ENCODE data around the gene PRRG3.
A peak's percentile ranks its signal among the peaks of the same experiment; 100 is the strongest.
"Not testable (repeated sequence)": the region's sequence is repeated elsewhere in the genome, so short reads cannot be mapped to it uniquely, and the experiment has no call there.

PRRG3 gene

DNA sequence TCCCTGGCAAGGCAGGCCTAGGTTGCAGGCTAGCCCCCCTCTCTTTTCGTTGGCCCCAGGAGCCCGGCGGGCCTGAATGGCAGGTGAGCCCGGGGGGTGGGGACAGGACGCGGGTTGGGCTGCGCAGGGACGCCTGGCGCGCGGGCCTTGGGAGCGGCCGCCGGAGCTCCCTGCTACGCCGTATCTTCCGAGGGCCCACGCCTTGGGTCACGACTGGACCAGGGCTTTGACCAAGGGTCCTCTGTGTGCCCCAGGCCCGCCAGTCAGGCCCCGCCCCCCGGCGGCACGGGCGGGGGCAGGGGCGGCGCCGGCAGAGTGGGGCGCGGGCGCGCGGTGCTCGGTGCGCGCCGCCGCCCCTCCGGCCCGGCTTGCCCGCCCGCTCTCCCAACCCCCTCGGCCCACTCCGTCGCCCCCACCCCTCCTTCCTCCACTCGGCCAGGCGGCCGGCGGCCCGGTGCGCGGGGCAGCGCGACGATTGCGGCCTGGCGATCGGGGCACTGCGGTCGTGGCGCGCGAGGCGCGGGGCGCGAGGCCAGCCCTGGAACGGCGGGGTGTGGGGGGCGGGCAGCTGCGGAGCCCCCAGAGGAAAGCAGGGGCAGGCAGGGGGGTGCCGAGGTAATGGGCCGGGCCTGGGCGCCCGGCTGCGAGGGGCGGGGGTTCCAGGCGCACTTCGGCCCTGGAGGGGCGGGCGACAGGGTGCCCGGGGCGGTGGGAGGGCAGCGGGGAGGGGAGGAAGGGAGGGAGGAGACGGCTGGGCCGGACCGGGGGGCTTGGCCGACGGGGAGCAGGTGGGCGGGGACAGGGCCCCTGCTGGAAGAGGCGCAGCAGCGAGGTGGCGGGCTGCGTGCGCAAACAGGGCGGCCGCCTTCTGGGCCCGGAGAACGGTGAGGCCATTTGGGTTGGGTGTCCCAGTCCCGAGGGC lies at the start of gene PRRG3:
Gene PRRG3, plus strand, starts transcription at position 798 of the 922 bp plus-strand sequence. CDS start 3,357 bp downstream, outside the sequence.
- DNase-seq, result no peak

DNA sequence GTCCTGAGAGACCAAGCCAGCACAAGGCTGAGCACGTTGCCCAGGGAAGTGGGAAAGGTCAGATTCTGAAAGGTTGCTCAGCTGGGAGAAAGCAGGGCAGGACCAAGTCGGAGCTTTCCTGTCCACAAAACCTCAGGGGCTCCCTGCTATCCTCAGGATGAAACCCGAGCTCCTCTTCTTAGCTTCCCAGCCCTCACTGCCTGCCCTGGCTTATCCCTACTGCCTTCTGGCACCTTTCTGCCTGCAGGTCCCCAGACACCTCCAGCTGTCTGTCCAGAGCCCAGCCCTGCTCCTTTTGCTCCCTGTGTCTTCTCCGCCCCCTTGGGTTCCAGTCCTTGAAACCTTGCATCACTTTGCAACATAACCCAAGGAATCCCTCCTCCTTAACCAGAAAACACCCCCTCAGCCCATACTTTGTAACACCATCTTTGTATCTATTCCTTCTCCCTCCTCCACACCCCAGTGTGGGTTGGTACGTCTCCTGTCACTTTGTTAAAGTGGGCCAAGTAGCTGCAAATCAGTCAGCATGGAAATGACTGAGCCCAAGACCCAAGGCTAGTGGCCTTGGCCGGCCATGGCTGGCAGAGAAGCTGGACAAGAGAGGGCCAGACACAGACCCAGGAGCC lies 20.0 kb upstream of the PRRG3 start:
- no peak for DNase-seq

DNA sequence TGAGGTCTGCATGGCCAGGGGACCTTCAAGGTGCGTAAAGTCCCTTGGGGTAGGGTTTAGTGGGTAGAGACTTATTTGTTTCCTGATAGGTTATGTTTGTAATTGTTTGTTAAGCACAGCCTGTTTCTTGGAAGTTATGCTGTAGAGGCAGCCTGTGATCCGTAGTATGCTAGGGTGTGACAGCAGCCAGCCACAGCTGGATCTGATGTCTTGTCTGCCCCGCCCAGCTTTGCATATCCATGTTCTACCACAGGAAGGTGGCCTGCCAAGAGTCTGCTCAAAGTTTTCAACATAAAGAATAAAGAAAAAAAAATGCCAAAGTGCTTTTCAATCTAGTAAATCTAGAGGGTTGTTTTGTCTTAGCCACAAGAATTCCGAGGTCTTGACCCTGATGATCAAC lies 19.1 kb upstream of the PRRG3 start:
- no peak for DNase-seq

DNA sequence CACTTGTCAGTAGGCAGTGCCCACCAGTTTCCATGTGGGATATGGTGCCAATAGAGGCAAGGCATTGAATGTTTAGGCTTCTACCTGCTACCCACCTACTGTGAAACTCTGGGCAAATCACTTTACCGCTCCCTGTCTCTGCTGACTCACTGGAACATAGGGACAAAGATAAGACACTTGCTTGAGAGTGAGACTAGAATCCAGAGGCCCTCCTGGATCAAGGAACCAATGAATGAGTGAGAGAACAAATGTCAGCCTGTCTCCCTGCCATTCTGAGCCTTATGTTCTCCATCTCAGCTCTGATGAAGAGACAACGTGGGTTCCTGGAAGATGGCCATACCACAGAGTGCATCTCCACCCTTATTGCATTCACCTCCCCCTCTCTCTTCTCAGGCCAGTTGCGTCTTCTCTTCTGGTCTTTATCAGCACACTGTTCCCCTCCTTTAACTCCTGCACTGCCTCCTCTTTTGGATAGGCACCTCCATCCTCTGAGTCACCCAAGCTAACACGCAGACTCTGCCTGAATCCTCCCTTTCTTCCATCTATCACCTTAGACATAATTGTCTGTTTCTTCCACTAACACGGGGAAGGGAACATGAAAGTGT lies 15.4 kb upstream of the PRRG3 start:
- DNase-seq, result no peak

DNA sequence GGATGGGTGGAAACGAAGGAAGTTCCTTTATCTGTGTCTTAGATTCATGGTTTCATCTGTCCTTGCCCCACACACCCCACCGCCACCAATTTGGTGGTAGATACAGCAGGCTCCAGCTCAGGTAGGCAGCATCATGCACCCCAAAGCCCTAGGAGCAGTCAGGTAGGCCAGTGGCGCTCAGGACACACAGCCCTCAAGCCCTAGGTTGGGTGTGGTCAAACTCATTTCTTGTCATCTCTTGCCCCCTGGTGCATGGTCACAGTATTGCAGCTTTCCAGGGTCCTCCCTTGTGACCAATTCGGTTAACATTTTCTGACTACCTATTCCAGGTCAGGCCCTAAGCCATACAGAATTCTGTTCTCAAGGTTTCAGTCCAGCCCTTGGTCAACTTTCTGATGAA lies 14.5 kb upstream of the PRRG3 start:
- peak; percentile 86 for DNase-seq

DNA sequence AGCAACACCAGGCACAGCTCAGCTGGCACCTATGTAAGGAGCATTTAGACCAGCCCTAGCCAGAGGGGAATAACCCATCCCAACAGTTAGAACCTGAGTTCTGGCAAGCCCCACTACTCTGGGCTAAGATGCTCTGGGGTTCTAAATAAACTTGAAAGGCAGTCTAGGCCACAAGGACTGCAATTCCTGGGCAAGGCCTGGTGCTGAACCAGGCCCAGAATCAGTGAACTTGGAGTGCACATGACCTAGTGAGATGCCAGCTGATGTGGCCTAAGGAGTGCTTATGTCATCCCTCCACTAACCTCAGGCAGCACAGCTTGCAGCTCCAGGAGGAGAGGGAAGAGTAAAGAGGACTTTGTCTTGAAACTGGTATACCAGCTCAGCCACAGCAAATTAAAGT lies 7.6 kb upstream of the PRRG3 start:
- no peak for DNase-seq

DNA sequence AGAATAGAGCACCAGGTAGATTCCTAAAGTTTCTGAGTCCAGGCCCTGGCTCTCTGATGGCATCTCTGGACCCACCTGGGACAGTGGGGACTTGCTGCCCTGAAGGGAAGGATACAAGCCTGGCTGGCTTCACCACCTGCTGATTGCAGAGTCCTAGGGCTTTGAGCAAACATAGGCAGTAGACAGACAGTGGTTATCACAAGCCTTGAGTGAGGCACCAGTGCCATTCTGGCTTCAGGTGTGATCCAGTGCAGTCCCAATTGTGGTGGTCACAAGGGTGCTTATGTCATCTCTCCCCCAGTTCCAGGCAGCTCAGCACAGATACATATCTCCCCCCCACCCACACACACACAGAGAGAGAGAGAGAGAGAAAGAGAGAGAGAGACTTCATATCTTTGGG lies 6.6 kb upstream of the PRRG3 start:
- DNase-seq, result no peak

DNA sequence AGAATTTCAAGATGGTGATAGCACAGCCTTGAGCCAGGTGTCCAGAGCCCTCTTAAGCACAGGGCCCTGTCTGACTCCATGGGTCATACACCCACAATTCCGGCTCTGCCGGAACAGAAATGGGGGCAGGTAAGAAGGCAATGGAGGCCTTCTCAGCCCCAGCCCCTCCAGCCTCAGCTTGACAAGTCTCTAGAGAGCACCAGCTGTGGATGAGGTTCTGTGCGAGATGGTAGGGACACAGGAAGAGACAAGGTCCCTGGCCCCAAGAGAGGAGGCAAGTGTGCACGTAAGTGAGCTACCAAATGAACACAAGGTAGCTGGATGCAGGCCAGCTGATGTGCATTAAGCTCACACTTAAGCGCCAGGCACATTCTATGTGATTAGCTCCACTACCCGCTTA lies 2.4 kb upstream of the PRRG3 start:
- DNase-seq, result no peak

DNA sequence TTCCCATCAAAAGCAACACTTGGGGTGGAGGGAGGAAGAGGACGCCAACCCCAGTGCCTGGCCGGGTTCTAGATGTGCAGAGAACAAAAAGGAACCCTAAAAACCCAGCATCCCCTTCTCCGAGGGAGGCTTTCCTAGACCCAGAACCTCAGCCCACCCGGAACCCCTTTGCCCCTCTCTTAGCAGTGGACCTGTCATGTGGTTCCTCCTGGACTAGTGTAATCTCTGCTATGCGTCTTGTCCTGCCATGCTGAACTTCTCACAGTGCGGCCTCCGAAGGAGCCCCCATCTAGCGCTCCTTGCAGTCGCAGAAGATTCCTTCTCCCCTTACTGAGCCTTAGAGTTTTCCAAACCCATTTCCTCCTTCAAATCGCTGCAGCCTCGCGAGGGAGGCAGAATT lies 1.1 kb upstream of the PRRG3 start:
- DNase-seq, result no peak

DNA sequence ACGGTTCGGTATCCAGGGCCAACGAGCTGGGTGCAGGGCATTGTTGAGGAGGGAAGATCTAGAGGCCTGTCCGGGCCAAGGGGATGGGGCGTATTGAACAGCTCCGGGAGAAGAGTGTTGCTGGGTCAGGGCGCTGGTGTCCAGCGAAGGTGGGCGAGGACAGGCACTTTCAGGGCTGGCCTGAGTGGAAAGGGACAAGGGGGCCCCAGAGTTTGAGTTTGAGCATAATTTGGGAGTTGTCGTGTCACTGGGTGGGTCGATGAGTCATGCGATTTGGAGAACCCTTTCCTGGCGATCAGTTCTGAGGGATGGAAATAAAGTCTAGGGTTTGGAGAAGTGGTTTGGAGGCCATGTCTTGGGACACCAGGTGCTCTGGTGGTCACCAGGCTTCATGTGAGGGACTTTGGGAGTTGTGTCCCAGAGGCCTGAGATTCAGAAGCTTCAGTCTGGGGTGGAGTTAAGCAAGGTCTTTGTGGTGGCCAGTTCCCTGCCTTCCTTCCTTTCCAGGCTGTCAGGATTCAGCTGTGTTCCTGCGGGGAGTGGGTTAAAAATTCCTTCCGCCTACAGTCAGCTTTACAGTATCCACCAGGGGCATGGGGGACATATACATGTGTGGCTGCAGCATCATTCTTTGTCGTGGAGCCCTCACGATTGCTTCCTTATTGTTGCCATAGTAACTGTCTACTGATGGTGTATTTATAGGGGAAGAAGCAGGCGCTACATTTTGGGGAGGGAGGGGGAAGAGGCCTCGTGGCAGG lies 504 bp downstream of the PRRG3 start:
- no peak for DNase-seq

DNA sequence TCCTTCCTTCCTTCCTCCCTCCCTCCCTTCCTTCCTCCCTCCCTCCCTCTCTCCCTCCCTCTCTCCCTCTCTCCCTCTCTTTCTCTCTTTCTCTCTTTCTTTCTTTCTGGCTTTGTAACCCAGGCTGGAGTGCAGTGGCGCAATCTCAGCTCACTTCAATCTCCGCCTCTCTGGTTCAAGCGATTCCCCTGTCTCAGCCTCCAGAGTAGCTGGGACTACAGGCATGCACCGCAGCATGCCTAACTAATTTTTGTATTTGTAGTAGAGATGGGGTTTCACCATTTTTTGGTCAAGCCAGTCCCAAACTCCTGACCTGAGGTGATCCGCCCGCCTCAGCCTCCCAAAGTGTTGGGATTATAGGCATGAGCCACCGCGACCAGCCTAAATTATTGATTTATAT lies 1.8 kb downstream of the PRRG3 start:
- DNase-seq, result not testable (repeated sequence)

DNA sequence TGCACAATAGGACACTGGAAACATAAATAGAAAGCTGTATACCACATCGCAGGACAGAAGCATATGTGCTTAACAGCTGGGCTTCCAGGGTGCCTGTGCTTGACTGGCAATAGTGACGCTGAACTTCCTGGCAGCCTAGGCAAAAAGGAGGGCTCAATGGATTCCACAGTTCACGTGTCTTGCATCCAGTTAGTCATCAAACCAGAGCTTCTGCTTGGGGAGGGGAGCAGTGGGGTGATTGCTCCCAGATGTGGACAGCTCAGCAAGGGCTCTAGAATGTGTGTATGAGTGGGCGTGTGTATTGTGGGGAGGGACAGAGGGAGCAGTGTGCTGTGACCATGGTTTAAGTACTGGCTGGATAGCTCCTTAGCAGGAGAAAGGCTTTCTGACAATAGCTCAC lies 2.3 kb downstream of the PRRG3 start:
- DNase-seq, result no peak

DNA sequence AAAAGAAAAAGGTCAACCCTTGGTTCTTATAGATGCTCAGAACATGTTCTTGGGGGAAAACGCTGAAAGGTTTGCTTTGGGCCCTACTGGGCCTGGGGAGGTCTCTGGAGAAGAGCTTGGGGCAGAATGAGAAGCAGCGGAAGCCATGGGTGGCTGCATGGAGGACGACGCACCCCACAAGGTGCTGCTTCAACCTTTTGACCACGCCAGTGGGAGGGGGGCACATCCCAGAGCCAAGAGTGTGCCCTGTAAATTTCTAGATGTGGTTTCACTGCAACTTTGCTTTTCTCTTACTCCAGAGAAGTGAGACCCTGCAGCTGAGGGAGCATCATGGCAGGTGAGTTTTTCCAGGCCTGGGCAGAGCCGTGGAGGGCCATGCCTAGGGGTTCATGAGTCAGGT lies 3.2 kb downstream of the PRRG3 start:
- DNase-seq, result no peak

DNA sequence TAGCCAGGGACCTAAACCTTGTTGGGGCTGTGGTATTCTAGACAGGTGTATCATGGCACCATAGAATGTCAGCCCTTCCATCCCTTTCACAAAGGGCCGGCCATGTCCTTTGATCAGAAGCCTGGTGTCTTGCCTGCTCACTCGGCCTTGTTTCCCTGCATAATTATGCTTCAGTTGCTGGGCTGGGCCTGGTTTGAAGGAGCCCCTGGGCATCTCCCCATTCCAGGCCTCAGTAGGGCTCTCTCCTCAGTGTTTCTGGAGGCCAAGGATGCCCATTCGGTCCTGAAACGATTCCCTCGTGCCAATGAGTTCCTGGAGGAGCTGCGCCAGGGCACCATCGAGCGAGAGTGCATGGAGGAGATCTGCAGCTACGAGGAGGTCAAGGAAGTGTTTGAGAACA lies 4.5 kb downstream of the PRRG3 start:
- no peak for DNase-seq

DNA sequence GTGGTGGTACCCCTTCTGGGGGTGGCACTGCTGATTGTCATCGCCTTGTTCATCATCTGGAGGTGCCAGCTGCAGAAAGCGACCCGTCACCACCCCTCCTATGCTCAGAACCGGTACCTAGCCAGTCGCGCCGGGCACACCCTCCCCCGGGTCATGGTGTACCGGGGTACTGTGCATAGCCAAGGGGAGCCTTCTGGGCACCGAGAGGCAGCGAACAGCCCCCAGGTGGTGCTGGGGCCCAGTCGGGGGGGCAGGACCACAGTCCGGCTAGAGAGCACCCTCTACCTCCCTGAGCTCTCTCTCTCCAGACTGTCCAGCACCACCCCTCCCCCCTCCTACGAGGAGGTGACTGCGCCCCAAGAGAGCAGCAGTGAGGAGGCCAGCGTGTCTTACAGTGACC lies 5.3 kb downstream of the PRRG3 start:
- no peak for DNase-seq

DNA sequence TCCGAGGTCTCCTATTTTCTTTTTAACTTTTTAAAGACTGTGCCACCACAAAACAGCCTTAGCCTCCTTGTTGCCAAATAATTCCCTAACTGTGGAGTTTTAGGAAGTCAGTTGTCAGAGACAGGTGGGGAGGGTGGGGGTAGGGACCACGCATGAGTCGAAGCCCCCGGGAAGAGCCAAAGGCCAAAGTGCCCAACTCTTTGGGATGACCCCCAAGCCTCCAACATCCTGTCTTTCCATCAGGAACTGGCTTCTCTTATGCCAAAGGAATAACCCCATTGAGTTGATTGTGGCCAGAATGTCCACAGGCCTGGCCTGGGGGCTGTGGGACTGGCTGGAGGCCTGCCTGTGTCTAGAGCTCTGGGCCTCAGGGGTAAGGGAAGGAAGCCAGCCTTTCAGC lies 5.8 kb downstream of the PRRG3 start:
- DNase-seq, result no peak

DNA sequence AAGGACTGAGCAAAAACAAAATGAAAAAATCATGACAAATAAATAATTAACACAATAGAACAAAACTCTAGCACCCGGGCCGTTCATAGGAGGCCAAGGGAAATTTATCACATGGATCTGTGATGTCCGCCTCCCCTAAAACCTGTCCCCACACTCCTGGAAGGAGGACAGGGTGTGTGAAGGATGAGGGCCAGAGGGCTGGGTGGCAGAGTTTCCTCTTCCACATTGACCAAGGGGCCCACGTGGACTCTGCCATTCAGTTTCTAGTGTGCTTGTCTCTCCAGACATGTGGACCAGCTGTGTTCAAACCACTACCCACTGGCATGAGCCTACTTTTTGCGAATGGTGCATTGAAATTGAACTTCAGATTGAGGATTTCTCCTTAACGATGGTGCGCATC lies 6.3 kb downstream of the PRRG3 start:
- DNase-seq, result no peak

DNA sequence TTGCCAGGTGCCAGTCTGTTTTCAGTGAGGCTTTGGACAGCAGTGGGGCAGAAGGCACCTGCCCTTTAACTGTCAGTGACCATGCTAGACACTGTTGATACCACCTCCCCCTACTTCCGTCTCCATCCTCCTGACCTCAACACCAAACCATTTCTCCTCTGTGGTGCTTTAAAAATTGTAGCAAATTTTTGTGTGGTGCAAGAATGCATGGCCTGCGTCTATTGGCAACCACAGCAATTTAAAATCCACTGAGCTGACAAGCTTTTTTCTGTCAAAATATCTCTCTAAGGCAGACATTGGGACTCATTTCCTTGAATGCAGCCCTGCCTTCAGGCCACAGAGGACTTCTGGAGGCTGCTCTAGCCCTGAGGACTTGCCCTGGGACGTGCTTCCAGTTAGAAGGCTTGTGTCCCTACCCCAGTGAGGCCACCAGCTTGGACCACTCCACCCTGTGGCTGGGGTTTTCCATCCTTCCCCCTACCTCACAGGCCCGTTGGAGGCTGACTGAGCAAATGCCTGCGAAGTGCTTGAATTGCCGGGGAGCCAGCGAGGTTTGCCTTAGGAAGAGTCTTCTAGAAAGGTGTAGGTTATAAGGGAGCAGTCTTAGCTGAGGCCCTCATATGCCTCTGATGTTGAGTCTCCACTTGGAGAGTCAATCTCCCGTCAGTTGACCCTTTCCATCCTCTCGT lies 6.9 kb downstream of the PRRG3 start:
- DNase-seq, result no peak

DNA sequence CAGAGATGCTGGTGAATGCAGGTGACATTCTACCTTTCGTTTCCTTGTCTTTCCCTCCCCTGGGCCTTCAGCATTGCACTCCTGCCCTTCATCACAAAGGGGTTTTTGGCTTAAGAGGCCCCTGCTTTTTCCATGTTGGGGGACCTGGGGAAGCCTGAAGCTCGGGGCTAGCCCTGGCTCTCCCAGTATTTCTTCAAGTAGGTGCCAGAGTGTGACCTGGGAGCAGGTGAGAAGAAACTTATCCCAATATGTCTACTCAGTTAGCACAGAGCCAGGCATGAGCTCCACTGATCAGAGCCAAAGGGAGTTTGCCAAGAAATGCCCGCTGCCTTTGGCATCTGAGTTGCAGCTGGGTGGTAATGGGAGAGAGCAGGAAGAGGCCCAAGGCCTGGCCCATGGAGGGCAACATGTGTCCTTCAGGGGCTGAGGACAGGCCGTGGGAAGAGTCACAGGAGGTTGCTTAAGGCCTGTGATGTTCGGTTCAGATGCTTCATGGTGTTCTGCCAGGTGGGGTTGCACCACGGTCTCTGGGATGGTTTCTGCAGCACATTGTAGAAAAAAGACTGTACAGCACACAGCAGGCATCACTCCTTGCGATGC lies 7.6 kb downstream of the PRRG3 start:
- DNase-seq, result no peak

DNA sequence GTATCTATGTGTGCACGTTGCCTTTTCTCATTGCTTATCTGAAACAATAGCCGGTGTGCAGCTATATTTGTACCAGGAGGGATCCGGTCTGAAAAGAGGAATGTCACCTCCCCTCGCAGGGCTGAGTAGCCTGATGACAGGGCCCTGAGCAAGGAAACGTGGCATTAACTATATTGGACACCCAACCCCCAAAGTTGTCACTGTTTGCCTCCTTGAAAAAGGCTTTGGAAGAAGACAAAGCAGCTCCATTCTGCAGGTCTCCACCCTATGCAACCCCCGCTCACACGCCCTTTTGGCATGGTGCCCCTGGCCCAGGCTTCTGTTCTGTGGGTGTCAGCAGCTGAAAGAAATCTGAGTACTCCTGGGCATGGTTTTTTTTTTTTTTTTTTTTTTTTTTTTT lies 8.2 kb downstream of the PRRG3 start:
- DNase-seq, result no peak

DNA sequence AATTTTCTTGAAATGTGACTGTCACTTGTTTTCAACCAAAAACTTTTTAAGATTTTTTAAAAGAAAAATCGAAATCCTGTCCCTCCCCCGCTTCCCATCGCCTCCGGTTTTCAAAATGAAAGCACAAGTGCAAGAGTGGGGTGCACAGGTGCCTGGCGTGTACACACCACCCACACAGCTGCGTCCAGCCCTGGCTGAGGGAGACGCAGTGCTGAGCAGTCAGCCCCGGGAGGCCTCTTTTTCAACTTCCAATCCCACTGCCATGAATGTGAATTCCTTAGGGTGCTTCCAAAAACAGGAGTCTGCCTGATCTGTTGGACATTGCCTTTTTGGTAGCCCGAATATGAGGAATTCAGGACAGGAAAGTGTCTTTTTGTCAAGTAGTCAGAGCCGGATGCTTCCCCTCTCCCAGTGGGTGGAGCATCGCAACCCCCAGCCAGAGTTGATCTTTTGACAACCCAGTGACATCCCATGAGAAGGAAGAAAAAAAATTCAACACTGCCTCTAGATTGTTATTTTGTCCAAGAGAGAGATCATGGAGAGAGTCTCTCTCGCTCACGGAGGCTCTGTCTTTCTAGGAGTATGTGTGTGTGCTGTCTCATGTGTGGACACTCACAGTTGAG lies 8.9 kb downstream of the PRRG3 start:
- DNase-seq, result no peak

DNA sequence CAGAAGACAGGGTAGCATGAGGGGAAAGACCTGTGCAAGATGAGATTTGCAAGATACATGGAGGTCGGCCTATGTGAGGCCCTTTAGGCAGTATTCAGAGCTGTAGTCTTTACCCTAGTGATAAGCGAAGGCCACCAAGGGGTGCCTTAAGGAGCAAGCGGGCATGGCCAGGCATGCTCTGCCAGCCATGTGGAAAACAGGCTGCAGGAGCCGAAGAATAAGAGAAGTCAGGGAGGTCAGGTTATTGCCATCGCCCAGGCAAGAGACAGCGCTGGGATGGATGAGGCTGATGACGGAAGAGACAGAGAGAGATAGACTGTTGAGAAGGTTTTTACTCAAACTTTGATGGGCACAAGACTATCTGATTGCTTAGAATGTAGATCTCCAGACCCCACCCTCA lies 13.6 kb downstream of the PRRG3 start:
- DNase-seq, result no peak
